GM12874 (cell line): ENCODE measurements around the gene PAK4.

Source experiments
- TF ChIP-seq, protein P1 (sequence below): IDR thresholded peaks from 2 replicates; pipeline ENCODE4 v1.5.1; 2011; ENCODE audit warnings: low read depth, mild to moderate bottlenecking, control low read depth, low read length, moderate library complexity; ENCODE audit not compliant: insufficient read depth

Gene PAK4

GRCh38 chr19:39157275-39157996 is 31.9 kb downstream of the PAK4 start:
- TF ChIP-seq, protein P1, sequence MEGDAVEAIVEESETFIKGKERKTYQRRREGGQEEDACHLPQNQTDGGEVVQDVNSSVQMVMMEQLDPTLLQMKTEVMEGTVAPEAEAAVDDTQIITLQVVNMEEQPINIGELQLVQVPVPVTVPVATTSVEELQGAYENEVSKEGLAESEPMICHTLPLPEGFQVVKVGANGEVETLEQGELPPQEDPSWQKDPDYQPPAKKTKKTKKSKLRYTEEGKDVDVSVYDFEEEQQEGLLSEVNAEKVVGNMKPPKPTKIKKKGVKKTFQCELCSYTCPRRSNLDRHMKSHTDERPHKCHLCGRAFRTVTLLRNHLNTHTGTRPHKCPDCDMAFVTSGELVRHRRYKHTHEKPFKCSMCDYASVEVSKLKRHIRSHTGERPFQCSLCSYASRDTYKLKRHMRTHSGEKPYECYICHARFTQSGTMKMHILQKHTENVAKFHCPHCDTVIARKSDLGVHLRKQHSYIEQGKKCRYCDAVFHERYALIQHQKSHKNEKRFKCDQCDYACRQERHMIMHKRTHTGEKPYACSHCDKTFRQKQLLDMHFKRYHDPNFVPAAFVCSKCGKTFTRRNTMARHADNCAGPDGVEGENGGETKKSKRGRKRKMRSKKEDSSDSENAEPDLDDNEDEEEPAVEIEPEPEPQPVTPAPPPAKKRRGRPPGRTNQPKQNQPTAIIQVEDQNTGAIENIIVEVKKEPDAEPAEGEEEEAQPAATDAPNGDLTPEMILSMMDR: no peak

DNA sequence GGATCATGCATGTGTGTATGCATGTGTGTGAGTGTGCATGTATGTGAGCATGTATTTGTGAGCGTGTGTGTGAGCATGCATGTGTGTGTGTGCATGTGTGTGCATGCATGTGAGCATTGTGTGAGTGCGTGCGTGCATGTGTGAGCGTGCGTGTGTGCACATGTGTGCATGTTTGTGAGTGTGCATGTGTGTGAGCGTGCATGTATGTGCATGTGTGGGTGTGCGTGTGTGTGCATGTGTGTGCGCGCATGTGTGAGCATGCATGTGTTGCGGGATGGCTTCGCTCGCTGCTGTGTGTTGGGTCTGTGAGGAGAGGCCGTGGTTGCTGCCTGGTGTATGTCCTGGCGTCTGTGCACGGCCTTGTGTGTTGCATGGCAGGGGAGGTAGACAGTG is 32.4 kb downstream of the PAK4 start:
- TF ChIP-seq, protein P1: no peak

GRCh38 chr19:39158646-39159260 is 33.2 kb downstream of the PAK4 start:
- TF ChIP-seq, protein P1: no peak

- TF ChIP-seq, protein P1: no peak
Observed at GRCh38 chr19:39160523-39160861, 34.9 kb downstream of the PAK4 start.

DNA sequence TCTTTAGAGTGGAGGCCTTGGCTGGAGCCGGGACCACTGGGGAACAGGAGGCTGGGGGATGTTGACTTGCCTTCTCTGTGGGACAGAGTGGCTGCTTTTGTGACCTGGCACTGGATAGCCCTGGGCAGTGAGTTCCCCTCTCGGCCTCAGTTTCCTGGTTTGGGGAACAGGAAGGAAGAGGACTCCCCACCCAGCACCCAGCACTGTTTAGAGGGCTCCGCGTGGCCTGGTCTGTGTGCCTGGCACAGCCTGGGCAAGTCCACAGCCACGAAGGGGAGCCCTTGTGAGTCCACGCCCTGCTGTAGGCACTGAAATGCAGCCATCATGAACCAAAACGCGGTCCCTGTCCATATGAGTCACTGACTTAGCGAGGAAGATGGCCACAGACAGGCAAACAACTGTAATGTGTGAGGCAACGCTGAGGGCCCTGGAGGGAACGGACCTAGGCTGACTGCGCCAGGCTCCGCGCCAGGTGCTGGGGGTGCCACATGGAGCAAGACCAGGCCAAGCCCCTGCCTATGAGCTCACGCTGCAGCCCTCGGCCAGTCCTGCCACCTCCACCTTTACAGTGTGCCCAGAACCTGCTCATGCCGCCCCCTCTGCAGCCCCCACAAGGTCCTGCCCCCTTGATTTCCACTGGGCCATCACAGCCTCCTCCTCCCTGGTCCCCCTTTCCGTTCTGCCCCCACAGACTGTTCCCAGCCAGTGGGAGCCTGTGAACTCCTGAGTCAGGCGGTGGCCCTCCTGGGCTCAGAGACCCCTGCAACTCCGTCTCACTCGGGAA is 35.5 kb downstream of the PAK4 start:
- TF ChIP-seq, protein P1: no peak

DNA sequence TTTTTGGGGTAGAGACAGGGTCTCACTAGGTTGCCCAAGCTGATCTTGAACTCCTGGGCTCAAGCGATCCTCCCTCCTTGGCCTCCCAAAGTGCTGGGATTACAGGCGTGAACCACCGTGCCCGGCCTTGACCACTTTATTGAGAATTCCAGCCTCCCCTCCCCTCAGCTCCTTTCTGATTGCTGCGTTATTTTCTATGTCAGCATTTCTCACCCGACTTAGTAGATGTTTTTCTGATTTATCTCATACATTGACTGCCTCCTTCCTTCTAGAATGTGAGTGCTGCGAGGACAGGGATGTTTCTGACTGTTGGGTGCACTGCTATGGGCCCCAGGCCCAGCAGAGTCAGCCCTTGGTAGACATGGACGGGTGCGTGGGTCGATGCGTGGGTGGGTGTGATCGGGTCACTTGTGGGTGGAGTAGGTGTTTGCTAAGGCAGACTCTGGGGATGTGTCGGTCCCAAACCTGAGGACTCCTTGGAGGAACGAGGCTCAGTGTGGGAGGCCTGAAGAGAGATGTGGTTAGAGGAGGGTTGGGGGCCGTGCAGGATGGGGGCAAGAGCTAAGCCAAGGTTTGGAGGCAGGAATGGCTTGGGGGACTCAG is 37.0 kb downstream of the PAK4 start:
- TF ChIP-seq, protein P1: no peak

GRCh38 chr19:39163621-39164020 is 38.0 kb downstream of the PAK4 start:
- TF ChIP-seq, protein P1: no peak
